HEK293 (cell line): ENCODE results near the gene TTC39C.

Experiments
- CTCF ChIA-PET: fragments of 350-600 bp; formaldehyde crosslinking; extraction: SDS; loops from one replicate; lab custom pipeline; 2021; ENCODE audit warnings: antibody characterized with exemption; lab: Yijun Ruan, JAX
- POLR2A ChIA-PET: fragments of 300-600 bp; formaldehyde crosslinking; extraction: SDS; loops from one replicate; lab custom pipeline; 2020; ENCODE audit warnings: antibody characterized with exemption, inconsistent platforms; lab: Yijun Ruan, JAX
- H3K27ac ChIP-seq: fragments of 200-500 bp; sonication (Bioruptor generic); 2 replicates; pipeline ENCODE4 v1.5.1; 2014; ENCODE audit warnings: low read depth, low read length, control low read depth, inconsistent platforms; ENCODE audit errors: extremely low read depth
- H3K36me3 ChIP-seq, 2 experiments: fragments of 200-500 bp in 1 of 2; sonication (Bioruptor generic) in 1 of 2; 1 replicate in 1 of 2; 2 replicates in 1 of 2; pipeline ENCODE4 v1.5.1; 2014 to 2017; ENCODE audit warnings: inconsistent platforms in 2 of 2, low read length in 2 of 2; ENCODE audit not compliant: control insufficient read depth in 2 of 2, insufficient read depth in 1 of 2
- H3K4me1 ChIP-seq: fragments of 200-500 bp; sonication (Bioruptor generic); 2 replicates; pipeline ENCODE4 v1.5.1; 2014; ENCODE audit warnings: mild to moderate bottlenecking, low read length, inconsistent platforms; ENCODE audit not compliant: control insufficient read depth, insufficient read depth
- H3K4me3 ChIP-seq: 2 replicates; pipeline ENCODE4 v1.5.1; 2011; ENCODE audit warnings: low read depth, mild to moderate bottlenecking, control low read depth, low read length, moderate library complexity
- H3K9me3 ChIP-seq: fragments of 200-500 bp; sonication (Bioruptor generic); 2 replicates; pipeline ENCODE4 v1.5.1; 2014; ENCODE audit warnings: low read depth, low read length, inconsistent platforms; ENCODE audit not compliant: control insufficient read depth, insufficient read depth
- GFI1B ChIP-seq: fragments of 450-650 bp; formaldehyde crosslinking; IDR thresholded peaks from 2 replicates; pipeline ENCODE4 v1.5.1; 2016; ENCODE audit warnings: missing biosample characterization, missing genetic modification characterization
- KLF7 ChIP-seq: fragments of 450-650 bp; formaldehyde crosslinking; IDR thresholded peaks from 2 replicates; pipeline ENCODE4 v1.5.1; 2016; ENCODE audit warnings: missing biosample characterization, missing genetic modification characterization, borderline replicate concordance
- SCRT1 ChIP-seq: fragments of 450-650 bp; formaldehyde crosslinking; IDR thresholded peaks from 2 replicates; pipeline ENCODE4 v1.5.1; 2016; ENCODE audit warnings: missing biosample characterization, missing genetic modification characterization, borderline replicate concordance
- ZBTB17 ChIP-seq: fragments of 450-650 bp; formaldehyde crosslinking; IDR thresholded peaks from 2 replicates; pipeline ENCODE4 v1.5.1; 2016; ENCODE audit warnings: missing biosample characterization, missing genetic modification characterization
- ZBTB20 ChIP-seq: fragments of 450-650 bp; formaldehyde crosslinking; IDR thresholded peaks from 2 replicates; pipeline ENCODE4 v1.5.1; 2016; ENCODE audit warnings: missing biosample characterization, missing genetic modification characterization
- ZBTB8A ChIP-seq: fragments of 450-650 bp; formaldehyde crosslinking; IDR thresholded peaks from 2 replicates; pipeline ENCODE4 v1.5.1; 2016; ENCODE audit warnings: missing biosample characterization, missing genetic modification characterization
- ZIC2 ChIP-seq: fragments of 450-650 bp; formaldehyde crosslinking; IDR thresholded peaks from 2 replicates; pipeline ENCODE4 v1.5.1; 2016; ENCODE audit warnings: missing biosample characterization, missing genetic modification characterization
- ZNF114 ChIP-seq: fragments of 450-650 bp; formaldehyde crosslinking; IDR thresholded peaks from 2 replicates; pipeline ENCODE4 v1.5.0; 2017; ENCODE audit warnings: missing biosample characterization, missing genetic modification characterization
- ZNF211 ChIP-seq: fragments of 450-650 bp; formaldehyde crosslinking; IDR thresholded peaks from 2 replicates; pipeline ENCODE4 v1.5.1; 2016; ENCODE audit warnings: low read depth, missing biosample characterization, missing genetic modification characterization
- ZNF341 ChIP-seq: fragments of 450-650 bp; formaldehyde crosslinking; IDR thresholded peaks from 2 replicates; pipeline ENCODE4; 2016; ENCODE audit warnings: low read depth, missing biosample characterization, missing genetic modification characterization
- ZNF391 ChIP-seq: fragments of 450-650 bp; formaldehyde crosslinking; IDR thresholded peaks from 2 replicates; pipeline ENCODE4 v1.5.1; 2016; ENCODE audit warnings: low read depth, missing biosample characterization, missing genetic modification characterization, borderline replicate concordance
- ZNF660 ChIP-seq: fragments of 450-650 bp; IDR thresholded peaks from 2 replicates; pipeline ENCODE4 v1.5.1; 2018; ENCODE audit warnings: missing biosample characterization, mild to moderate bottlenecking, missing genetic modification characterization
- ZNF792 ChIP-seq: fragments of 450-650 bp; formaldehyde crosslinking; IDR thresholded peaks from 2 replicates; pipeline ENCODE4 v1.5.1; 2016; ENCODE audit warnings: missing biosample characterization, missing genetic modification characterization
- TF ChIP-seq, protein P1 (sequence below): fragments of 450-650 bp; formaldehyde crosslinking; IDR thresholded peaks from 2 replicates; pipeline ENCODE4 v1.5.1; 2016; ENCODE audit warnings: missing biosample characterization, missing genetic modification characterization
- TF ChIP-seq, protein P2 (sequence below): fragments of 450-650 bp; formaldehyde crosslinking; IDR thresholded peaks from 2 replicates; pipeline ENCODE4 v1.5.1; 2016; ENCODE audit warnings: missing biosample characterization, missing genetic modification characterization
- TF ChIP-seq, protein P3 (sequence below): fragments of 450-650 bp; formaldehyde crosslinking; IDR thresholded peaks from 2 replicates; pipeline ENCODE4 v1.5.1; 2017; ENCODE audit warnings: missing biosample characterization, missing genetic modification characterization
- TF ChIP-seq, protein P4 (sequence below): fragments of 450-650 bp; formaldehyde crosslinking; IDR thresholded peaks from 2 replicates; pipeline ENCODE4 v1.5.1; 2016; ENCODE audit warnings: missing biosample characterization, missing genetic modification characterization
- TF ChIP-seq, protein P5 (sequence below): fragments of 450-650 bp; formaldehyde crosslinking; IDR thresholded peaks from 2 replicates; pipeline ENCODE4 v1.5.1; 2016; ENCODE audit warnings: missing biosample characterization, missing genetic modification characterization

The TTC39C gene

DNA sequence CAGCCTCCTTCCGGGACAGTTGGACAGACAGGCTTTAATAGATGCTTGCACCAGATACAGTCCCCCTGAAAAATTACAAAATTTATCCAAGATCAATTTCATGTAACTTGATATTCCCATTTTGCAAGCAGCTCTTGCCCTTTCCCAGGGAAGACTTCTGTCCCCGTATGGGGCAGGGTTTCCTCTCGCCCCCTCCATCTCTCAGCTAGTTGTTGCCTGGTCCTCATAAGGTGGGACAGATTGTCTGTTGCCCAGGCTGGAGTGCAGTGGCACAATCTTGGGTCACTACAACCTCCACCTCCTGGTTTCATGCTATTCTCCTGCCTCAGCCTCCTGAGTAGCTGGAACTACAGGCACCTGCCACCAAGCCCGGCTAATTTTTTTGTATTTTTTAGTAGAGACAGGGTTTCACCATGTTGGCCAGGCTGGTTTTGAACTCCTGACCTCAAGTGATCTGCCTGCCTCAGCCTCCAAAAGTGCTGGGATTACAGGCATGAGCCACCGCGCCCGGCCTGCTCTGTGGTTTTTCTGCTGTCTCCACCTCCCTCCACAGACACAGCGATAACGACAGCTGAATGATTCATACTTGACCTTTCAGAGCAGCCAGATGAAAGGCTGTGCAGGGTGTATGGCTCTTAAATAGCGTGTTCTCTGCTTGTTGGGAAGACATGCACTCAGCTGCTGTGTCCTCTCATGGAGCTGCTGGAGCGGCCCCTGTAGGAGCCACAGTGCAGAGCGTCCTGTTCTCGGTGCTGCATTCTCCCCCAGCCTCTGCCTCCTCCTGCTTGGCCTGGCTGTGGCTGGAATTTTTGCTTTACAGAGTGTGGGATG, 61.4 kb downstream of the TTC39C start (continued):
- TF ChIP-seq, protein P1, sequence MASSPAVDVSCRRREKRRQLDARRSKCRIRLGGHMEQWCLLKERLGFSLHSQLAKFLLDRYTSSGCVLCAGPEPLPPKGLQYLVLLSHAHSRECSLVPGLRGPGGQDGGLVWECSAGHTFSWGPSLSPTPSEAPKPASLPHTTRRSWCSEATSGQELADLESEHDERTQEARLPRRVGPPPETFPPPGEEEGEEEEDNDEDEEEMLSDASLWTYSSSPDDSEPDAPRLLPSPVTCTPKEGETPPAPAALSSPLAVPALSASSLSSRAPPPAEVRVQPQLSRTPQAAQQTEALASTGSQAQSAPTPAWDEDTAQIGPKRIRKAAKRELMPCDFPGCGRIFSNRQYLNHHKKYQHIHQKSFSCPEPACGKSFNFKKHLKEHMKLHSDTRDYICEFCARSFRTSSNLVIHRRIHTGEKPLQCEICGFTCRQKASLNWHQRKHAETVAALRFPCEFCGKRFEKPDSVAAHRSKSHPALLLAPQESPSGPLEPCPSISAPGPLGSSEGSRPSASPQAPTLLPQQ (tag by site-specific recombination) = peak; percentile 85
- TF ChIP-seq, protein P2, sequence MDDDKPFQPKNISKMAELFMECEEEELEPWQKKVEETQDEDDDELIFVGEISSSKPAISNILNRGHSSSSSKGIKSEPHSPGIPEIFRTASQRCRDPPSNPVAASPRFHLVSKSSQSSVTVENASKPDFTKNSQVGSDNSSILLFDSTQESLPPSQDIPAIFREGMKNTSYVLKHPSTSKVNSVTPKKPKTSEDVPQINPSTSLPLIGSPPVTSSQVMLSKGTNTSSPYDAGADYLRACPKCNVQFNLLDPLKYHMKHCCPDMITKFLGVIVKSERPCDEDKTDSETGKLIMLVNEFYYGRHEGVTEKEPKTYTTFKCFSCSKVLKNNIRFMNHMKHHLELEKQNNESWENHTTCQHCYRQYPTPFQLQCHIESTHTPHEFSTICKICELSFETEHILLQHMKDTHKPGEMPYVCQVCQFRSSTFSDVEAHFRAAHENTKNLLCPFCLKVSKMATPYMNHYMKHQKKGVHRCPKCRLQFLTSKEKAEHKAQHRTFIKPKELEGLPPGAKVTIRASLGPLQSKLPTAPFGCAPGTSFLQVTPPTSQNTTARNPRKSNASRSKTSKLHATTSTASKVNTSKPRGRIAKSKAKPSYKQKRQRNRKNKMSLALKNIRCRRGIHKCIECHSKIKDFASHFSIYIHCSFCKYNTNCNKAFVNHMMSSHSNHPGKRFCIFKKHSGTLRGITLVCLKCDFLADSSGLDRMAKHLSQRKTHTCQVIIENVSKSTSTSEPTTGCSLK = no peak
- TF ChIP-seq ZBTB17 = peak; percentile 95
- peak; percentile 93 for TF ChIP-seq ZNF660
- TF ChIP-seq ZNF391 (tag by site-specific recombination) = peak; percentile 70; the same call in 1 of the 2 replicates
- TF ChIP-seq, protein P3, sequence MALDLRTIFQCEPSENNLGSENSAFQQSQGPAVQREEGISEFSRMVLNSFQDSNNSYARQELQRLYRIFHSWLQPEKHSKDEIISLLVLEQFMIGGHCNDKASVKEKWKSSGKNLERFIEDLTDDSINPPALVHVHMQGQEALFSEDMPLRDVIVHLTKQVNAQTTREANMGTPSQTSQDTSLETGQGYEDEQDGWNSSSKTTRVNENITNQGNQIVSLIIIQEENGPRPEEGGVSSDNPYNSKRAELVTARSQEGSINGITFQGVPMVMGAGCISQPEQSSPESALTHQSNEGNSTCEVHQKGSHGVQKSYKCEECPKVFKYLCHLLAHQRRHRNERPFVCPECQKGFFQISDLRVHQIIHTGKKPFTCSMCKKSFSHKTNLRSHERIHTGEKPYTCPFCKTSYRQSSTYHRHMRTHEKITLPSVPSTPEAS = peak; percentile 78
- peak; percentile 94 for TF ChIP-seq ZNF341
- peak; percentile 28; the same call in 1 of the 2 replicates for TF ChIP-seq KLF7 (tag by site-specific recombination)
- TF ChIP-seq ZNF792 = peak; percentile 88
- 0 out of 2 replicates have a peak, but pooled peaks have one; percentile 12 for TF ChIP-seq ZBTB8A (tag by site-specific recombination)
- TF ChIP-seq, protein P4, sequence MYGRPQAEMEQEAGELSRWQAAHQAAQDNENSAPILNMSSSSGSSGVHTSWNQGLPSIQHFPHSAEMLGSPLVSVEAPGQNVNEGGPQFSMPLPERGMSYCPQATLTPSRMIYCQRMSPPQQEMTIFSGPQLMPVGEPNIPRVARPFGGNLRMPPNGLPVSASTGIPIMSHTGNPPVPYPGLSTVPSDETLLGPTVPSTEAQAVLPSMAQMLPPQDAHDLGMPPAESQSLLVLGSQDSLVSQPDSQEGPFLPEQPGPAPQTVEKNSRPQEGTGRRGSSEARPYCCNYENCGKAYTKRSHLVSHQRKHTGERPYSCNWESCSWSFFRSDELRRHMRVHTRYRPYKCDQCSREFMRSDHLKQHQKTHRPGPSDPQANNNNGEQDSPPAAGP (tag by site-specific recombination) = peak; percentile 47; the same call in 1 of the 2 replicates
- TF ChIP-seq, all 188 proteins: peak for 67

DNA sequence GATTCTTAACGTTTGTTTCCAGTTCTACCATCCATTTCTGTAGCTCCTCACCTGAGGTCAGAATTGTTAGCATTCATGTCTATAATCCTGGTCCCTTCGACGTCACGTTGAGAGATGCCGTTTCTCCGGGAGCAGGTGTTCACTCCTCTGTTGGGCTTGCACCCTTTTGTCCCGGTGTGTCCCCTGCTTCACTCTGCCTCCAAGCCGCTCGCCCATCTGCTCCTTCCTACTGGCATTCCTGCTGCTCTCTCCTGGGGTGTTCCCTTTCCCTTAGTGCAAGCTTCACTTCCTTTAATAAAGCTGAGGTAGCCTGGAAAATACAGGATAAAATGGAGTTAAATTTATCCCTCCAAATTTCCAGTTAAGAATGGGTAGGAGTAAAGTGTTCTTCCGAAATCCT, 62.4 kb downstream of the TTC39C start:
- CTCF ChIA-PET = interaction anchor here (0.5 to 1.7 kb wide), 8 partner anchors 9 to 171 kb away, joined by 3 to 9 read pairs (median 4); no protein-coding TSS in a partner anchor
- TF ChIP-seq ZNF114 (tag by site-specific recombination) (no peak), SCRT1 (tag by site-specific recombination) (no peak), GFI1B (tag by site-specific recombination) (no peak), ZBTB20 (tag by site-specific recombination) (no peak), ZIC2 (tag by site-specific recombination) (0 out of 2 replicates have a peak, but pooled peaks have one; percentile 9), ZNF211 (tag by site-specific recombination) (no peak)
- TF ChIP-seq, protein P5, sequence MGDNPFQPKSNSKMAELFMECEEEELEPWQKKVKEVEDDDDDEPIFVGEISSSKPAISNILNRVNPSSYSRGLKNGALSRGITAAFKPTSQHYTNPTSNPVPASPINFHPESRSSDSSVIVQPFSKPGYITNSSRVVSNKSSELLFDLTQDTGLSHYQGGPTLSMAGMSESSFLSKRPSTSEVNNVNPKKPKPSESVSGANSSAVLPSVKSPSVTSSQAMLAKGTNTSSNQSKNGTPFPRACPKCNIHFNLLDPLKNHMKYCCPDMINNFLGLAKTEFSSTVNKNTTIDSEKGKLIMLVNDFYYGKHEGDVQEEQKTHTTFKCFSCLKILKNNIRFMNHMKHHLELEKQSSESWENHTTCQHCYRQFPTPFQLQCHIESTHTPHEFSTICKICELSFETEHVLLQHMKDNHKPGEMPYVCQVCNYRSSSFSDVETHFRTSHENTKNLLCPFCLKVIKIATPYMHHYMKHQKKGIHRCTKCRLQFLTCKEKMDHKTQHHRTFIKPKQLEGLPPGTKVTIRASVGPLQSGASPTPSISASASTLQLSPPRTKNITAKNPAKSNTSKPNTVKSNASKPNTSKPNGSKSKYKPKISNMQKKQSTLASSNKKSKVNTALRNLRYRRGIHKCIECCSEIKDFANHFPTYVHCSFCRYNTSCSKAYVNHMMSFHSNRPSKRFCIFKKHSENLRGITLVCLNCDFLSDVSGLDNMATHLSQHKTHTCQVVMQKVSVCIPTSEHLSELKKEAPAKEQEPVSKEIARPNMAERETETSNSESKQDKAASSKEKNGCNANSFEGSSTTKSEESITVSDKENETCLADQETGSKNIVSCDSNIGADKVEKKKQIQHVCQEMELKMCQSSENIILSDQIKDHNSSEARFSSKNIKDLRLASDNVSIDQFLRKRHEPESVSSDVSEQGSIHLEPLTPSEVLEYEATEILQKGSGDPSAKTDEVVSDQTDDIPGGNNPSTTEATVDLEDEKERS (tag by site-specific recombination) = no peak
- H3K4me3 ChIP-seq = no peak overlapping the region
- POLR2A ChIA-PET = interaction anchor here (0.6 to 1.7 kb wide), 3 partner anchors 9 to 356 kb away, joined by 5 to 10 read pairs (median 9); partner anchors contain the start of gene CABYR
- H3K9me3 ChIP-seq = no peaks in the 10 kb centered on the region
- peaks cover 4% of the 10 kb centered on the region for H3K4me1 ChIP-seq
- H3K36me3 ChIP-seq = no peaks in the 10 kb centered on the region; a peak in 1 of 3 replicates
- H3K27ac ChIP-seq = 0 out of 2 replicates have a peak overlapping the region, but pooled peaks have one; percentile 4
